NCI-H1417 (cell line): Measurements from ENCODE around the gene SH2D3A.

ENCODE experiments used
- DNase-seq, 3 experiments: peaks; one replicate each; lab custom pipeline; 2025; lab: John Stamatoyannopoulos, UW

The SH2D3A gene

GRCh38 chr19:6708346-6708745, 58.9 kb downstream of the SH2D3A start:
- DNase-seq = no peak

GRCh38 chr19:6707658-6708018, 59.6 kb downstream of the SH2D3A start:
- DNase-seq = no peak

- no peak for DNase-seq
Observed at GRCh38 chr19:6707011-6707657, 60.1 kb downstream of the SH2D3A start.

GRCh38 chr19:6706633-6706958, 60.6 kb downstream of the SH2D3A start:
- DNase-seq = no peak

- DNase-seq = no peak
Observed at GRCh38 chr19:6705931-6706632, 61.2 kb downstream of the SH2D3A start.
